IPS-15b (cell line): Measurements from ENCODE around the gene TMEM184B.

Experiments used
- H3K27me3 ChIP-seq: one replicate; pipeline ENCODE4 v1.6.1; 2013; ENCODE audit warnings: low read length; ENCODE audit not compliant: control insufficient read depth, insufficient read depth
- H3K36me3 ChIP-seq: one replicate; pipeline ENCODE4 v1.6.1; 2013; ENCODE audit warnings: low read length; ENCODE audit not compliant: control insufficient read depth, insufficient read depth
- H3K4me1 ChIP-seq: one replicate; pipeline ENCODE4 v1.6.1; 2013; ENCODE audit warnings: mild to moderate bottlenecking, low read length; ENCODE audit not compliant: control insufficient read depth, insufficient read depth
- H3K4me3 ChIP-seq: one replicate; pipeline ENCODE4 v1.5.1; 2013; ENCODE audit warnings: low read depth, low read length
- H3K9ac ChIP-seq: one replicate; pipeline ENCODE4 v1.6.1; 2013; ENCODE audit warnings: low read depth, mild to moderate bottlenecking, low read length
- H3K9me3 ChIP-seq: one replicate; pipeline ENCODE4 v1.6.1; 2013; ENCODE audit warnings: mild to moderate bottlenecking, low read length; ENCODE audit not compliant: control insufficient read depth, insufficient read depth

Gene TMEM184B

DNA sequence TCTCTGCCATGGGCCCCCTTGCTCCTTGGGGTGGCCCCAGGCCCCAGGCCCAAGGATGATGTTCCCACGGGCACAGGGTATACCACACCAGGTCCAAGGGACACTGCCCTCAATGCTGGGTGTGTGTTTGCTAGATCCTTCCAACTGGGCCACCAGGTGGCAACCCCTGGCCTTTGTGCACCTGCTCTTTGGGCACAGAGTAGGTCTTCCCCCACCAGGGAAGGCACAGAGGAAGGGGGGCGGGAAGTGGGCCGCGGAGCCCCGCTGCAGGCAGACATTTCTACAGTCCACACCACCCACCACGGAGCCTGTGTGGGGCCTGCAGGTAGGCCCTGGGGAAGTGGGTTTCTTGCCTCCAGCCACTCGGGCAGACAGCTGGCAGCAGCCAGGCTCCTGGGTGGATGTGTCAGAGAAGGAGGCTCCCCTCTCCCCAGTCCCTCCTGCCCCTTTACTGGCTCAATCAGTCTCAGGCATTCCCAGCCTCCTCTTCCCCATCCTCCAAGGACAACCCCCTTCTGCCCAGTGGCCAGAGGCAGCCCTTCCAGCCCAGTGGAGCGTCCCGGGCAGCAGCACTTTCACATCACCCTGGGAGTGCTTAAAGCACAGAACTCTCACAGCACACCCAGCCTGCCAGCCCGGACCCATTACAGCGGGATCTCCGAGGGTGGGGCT, 49.4 kb downstream of the TMEM184B start:
- peaks cover 4% of the 10 kb centered on the region for H3K4me1 ChIP-seq

GRCh38 chr22:38222797-38223119, 50.1 kb downstream of the TMEM184B start:
- Histone ChIP-seq H3K9me3 (no peaks in the 10 kb centered on the region), H3K4me1 (peaks cover 4% of the 10 kb centered on the region), H3K9ac (no peak overlapping the region), H3K36me3 (peaks cover 50% of the 10 kb centered on the region), H3K27me3 (no peaks in the 10 kb centered on the region), H3K4me3 (no peak overlapping the region)

More for the DNA sequence above, 49.4 kb downstream of the TMEM184B start:
- H3K27me3 ChIP-seq = no peaks in the 10 kb centered on the region
- H3K4me3 ChIP-seq = no peak overlapping the region
- no peak overlapping the region for H3K9ac ChIP-seq
- H3K9me3 ChIP-seq = no peaks in the 10 kb centered on the region
- peaks cover 51% of the 10 kb centered on the region for H3K36me3 ChIP-seq

DNA sequence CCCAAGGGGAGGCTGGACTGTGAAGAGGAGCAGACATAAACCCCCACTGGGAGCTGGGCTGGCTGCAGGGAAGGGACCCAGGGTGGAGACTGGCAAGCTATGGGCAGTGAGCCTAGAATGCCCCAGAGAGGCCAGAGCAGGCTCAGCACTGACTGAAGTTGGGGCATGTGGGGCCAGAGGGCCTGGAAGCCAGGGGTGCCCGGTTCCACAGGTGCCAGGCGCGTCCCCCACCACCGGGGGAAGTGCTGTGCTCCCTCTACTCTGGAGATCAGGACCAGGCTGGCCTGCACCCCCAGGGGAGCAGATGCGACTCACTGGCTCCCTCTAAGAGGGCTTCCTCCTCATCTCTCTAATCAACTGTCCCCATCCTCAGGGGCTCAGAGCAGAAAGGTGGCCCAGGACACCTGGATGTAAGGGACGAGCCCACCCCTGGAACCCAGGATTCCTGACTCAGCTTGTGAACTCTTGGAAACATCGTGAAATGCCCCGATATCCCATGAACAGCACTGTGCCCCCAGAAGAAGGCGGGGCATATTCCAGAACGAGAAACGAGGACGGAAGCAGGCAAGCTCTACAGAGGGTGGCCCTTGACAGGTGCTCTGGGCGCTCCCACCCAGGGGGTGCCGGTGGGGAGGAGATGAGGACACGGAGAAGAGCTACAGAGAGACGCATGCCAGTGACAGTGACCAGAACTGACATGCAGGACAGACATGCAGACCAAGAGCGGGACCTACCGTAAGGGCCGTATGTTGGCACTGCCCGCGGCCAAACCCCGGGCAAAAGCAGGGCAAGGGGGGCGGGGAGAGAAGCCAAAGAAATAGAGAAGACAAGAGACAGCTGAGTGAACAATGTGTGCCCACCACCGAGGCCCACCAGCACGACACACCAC, 50.7 kb downstream of the TMEM184B start:
- Histone ChIP-seq H3K9ac (no peak overlapping the region), H3K36me3 (peaks cover 46% of the 10 kb centered on the region), H3K4me1 (peaks cover 4% of the 10 kb centered on the region), H3K27me3 (no peaks in the 10 kb centered on the region), H3K9me3 (no peaks in the 10 kb centered on the region), H3K4me3 (no peak overlapping the region)

DNA sequence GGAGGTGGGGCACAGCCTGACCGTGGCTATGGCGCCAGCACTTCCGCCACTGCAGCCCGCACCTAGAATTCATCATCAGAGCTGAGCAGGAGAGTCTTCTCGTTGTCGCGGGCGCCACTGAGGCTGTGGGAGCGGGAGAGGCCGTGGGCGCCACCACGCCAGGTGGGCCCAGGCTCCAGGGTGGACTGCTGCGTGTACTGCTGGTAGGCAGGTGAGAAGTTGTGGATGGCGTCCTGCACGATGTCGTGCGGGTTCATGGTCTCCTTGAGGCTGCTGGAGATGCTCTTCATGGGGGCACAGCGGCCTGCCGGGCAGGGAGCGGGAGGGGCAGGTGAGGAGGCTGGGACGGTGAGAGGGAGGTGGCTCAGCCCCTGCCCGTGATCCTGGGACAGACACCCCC, 51.4 kb downstream of the TMEM184B start:
- H3K4me1 ChIP-seq = peaks cover 4% of the 10 kb centered on the region
- no peak overlapping the region for H3K9ac ChIP-seq

DNA sequence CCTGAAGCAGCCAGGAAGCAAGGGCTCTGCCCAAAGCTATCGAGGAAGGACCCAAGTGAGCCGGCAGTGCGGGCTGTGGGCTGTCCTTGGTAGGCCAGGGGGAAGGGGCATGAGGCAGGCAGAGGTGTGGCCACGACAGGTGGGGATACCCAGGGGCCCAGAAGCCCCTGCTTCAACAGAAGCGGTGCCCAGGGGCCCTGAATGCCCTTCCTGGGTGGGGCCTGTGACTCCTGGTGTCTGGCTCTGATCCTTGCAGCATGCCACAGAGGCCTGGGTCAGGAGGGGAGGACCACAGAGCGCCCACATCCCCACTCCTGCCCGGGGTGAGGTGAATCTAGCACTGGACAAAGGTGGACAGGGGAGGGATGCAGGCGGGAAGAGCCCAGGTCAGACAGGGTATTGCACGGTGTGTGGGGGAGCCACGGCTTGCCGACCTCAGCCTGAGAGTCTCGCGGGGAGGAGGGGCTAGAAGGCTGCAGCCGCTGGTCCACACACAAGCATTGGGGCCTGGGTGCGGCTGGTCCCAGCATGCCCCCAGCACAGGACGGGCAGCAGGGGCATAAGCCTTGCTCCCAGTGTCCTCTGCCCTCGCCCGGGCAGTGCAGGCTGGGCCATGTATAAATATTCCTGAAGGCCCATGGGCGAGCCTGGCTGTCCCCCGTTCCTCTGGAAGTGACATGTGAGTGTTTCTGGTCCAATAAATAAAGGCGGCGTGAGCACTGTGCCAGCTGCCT, 52.0 kb downstream of the TMEM184B start:
- Histone ChIP-seq H3K27me3 (no peaks in the 10 kb centered on the region), H3K9ac (no peak overlapping the region), H3K4me1 (peaks cover 4% of the 10 kb centered on the region), H3K9me3 (no peaks in the 10 kb centered on the region), H3K4me3 (no peak overlapping the region), H3K36me3 (peaks cover 39% of the 10 kb centered on the region)

More for the DNA sequence above, 51.4 kb downstream of the TMEM184B start:
- H3K36me3 ChIP-seq = peaks cover 41% of the 10 kb centered on the region
- no peaks in the 10 kb centered on the region for H3K27me3 ChIP-seq
- no peaks in the 10 kb centered on the region for H3K9me3 ChIP-seq
- no peak overlapping the region for H3K4me3 ChIP-seq

GRCh38 chr22:38220163-38220562, 52.6 kb downstream of the TMEM184B start:
- H3K9ac ChIP-seq = no peak overlapping the region
- no peak overlapping the region for H3K4me3 ChIP-seq
- peaks cover 6% of the 10 kb centered on the region for H3K4me1 ChIP-seq
- H3K9me3 ChIP-seq = no peaks in the 10 kb centered on the region
- peaks cover 33% of the 10 kb centered on the region for H3K36me3 ChIP-seq
- H3K27me3 ChIP-seq = no peaks in the 10 kb centered on the region

- Histone ChIP-seq H3K36me3 (peaks cover 28% of the 10 kb centered on the region), H3K4me1 (peaks cover 8% of the 10 kb centered on the region), H3K9me3 (no peaks in the 10 kb centered on the region), H3K9ac (no peak overlapping the region), H3K27me3 (no peaks in the 10 kb centered on the region), H3K4me3 (no peak overlapping the region)
Observed at GRCh38 chr22:38219632-38220031, 53.2 kb downstream of the TMEM184B start.

DNA sequence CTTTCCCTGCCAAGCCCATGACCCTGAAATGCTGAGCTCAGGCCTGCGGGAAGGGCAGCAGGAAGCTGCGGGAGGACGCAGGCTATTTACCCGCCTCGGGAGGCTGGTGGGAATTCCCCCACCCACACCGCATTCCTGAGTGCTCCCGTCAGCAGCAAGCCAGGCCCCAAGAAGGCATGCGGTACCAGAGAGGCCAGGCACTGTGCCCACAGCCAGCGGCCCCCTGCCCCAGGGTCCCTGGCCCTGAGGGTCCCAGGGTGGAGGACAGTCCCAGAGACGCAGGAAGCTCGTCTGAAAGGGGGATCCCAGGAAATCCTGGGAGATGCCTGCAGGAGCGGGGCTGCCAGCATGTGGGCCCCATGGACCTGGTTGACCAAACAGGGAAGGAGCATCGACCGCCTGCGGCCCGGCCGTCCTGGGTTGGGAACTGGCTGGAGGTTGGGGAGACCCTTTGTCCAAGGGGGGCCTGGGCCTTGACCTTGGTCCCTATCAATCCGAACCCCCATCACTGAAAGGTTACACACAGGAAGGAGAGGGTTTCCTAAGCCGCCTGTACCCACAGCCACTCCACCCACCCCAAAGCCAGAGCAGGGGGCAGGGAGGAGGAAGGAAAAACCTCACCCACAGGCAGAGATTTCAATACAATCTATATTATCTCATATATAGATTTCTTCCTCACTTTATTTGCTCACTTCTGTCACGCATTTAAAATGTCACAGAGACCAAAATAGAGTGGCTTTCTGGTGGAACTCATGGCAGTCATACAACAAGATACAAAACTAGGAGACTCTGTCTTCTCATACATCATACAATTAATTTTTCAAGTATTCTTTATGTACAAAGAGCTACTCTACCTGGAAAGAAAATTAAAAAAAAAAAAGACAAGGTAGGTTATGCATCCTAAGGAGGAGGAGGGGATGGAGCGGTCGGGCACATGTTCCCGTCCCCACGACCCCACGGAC, 53.9 kb downstream of the TMEM184B start:
- Histone ChIP-seq H3K4me3 (no peak overlapping the region), H3K27me3 (peaks cover 6% of the 10 kb centered on the region), H3K9ac (peak overlapping the region; percentile 47), H3K9me3 (no peaks in the 10 kb centered on the region), H3K4me1 (peaks cover 8% of the 10 kb centered on the region), H3K36me3 (peaks cover 23% of the 10 kb centered on the region)

- H3K9me3 ChIP-seq = no peaks in the 10 kb centered on the region
- peaks cover 15% of the 10 kb centered on the region for H3K27me3 ChIP-seq
- peaks cover 8% of the 10 kb centered on the region for H3K4me1 ChIP-seq
- peak overlapping the region; percentile 58 for H3K4me3 ChIP-seq
- H3K36me3 ChIP-seq = peaks cover 2% of the 10 kb centered on the region
- no peak overlapping the region for H3K9ac ChIP-seq
Observed at GRCh38 chr22:38215156-38216038, 57.4 kb downstream of the TMEM184B start.

DNA sequence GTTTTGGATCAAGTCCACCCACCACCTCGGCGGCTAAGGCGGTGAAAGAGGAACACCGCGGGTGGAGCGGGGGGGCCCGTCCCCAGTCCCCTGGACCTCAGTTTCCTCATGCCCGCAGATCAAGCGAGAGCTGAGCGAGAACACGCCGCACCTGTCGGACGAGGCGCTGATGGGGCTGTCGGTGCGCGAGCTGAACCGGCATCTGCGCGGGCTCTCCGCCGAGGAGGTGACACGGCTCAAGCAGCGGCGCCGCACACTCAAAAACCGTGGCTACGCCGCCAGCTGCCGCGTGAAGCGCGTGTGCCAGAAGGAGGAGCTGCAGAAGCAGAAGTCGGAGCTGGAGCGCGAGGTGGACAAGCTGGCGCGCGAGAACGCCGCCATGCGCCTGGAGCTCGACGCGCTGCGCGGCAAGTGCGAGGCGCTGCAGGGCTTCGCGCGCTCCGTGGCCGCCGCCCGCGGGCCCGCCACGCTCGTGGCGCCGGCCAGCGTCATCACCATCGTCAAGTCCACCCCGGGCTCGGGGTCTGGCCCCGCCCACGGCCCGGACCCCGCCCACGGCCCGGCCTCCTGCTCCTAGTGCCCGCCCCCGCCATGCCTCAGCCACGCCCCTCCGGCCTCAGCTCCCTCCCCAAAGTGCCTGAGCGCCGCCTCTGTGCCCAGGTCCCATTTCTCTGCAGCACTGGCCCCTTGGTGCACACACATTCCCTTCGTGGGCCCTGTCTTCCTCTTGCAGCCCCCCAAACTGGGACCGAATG, 58.3 kb downstream of the TMEM184B start:
- Histone ChIP-seq H3K9me3 (no peaks in the 10 kb centered on the region), H3K9ac (no peak overlapping the region), H3K27me3 (peaks cover 15% of the 10 kb centered on the region), H3K4me1 (peaks cover 7% of the 10 kb centered on the region), H3K4me3 (peak overlapping the region; percentile 58), H3K36me3 (no peaks in the 10 kb centered on the region)
